Smooth muscle cell (in vitro differentiated cells): ENCODE data around the gene BMX. TPM values are rescaled to one million over a fixed set of nuclear protein-coding genes. Genes with fewer than 3 reads are reported as not detected.

ENCODE experiments used
- DNase-seq: peaks from one replicate; lab custom pipeline; 2025; ENCODE audit not compliant: unreplicated experiment; lab: John Stamatoyannopoulos, UW
- H2AFZ ChIP-seq: fragments of 200-600 bp; sonication (generic); 2 replicates; pipeline ENCODE4 v1.6.0; 2016; ENCODE audit warnings: antibody characterized with exemption, low read depth, mild to moderate bottlenecking
- H3F3A ChIP-seq: fragments of 200-600 bp; sonication (generic); 2 replicates; pipeline ENCODE4 v1.6.0; 2017; ENCODE audit warnings: antibody characterized with exemption, low read depth
- H3K27ac ChIP-seq: fragments of 200-600 bp; sonication (generic); 2 replicates; pipeline ENCODE4 v1.5.1; 2016; ENCODE audit warnings: low read depth, mild to moderate bottlenecking
- H3K27me3 ChIP-seq: fragments of 200-600 bp; sonication (generic); 2 replicates; pipeline ENCODE4 v1.6.1; 2016; ENCODE audit warnings: low read depth, mild to moderate bottlenecking
- H3K36me3 ChIP-seq: fragments of 200-600 bp; sonication (generic); 2 replicates; pipeline ENCODE4 v1.5.1; 2016; ENCODE audit warnings: low read depth
- H3K4me1 ChIP-seq: fragments of 200-600 bp; sonication (generic); 2 replicates; pipeline ENCODE4 v1.5.1; 2016; ENCODE audit warnings: low read depth
- H3K4me2 ChIP-seq: fragments of 200-600 bp; sonication (generic); 2 replicates; pipeline ENCODE4 v1.6.0; 2016; ENCODE audit warnings: mild to moderate bottlenecking
- H3K4me3 ChIP-seq: fragments of 200-600 bp; sonication (generic); 2 replicates; pipeline ENCODE4 v1.5.1; 2016; ENCODE audit warnings: mild to moderate bottlenecking
- H3K79me2 ChIP-seq: fragments of 200-600 bp; sonication (generic); 2 replicates; pipeline ENCODE4 v1.6.0; 2016; ENCODE audit warnings: low read depth, mild to moderate bottlenecking
- H3K9ac ChIP-seq: fragments of 200-600 bp; sonication (generic); 2 replicates; pipeline ENCODE4 v1.6.0; 2016; ENCODE audit warnings: low read depth
- H3K9me3 ChIP-seq: fragments of 200-600 bp; sonication (generic); replicated peaks from 2 replicates; pipeline ENCODE4 v1.5.1; 2016; ENCODE audit warnings: low read depth
- H4K20me1 ChIP-seq: fragments of 200-600 bp; sonication (generic); 2 replicates; pipeline ENCODE4 v1.6.0; 2016; ENCODE audit warnings: low read depth
- CTCF ChIP-seq: fragments of 200-600 bp; sonication (generic); IDR thresholded peaks from 2 replicates; pipeline ENCODE4 v1.5.1; 2017; ENCODE audit warnings: borderline replicate concordance, mild to moderate bottlenecking, antibody characterized with exemption; ENCODE audit not compliant: insufficient read depth, poor library complexity, severe bottlenecking
- WGBS: methylation state at CpG from one replicate; pipeline ENCODE4 v1.1.7; 2016; ENCODE audit warnings: low lambda C conversion rate; 5-methylcytosine and 5-hydroxymethylcytosine counted together
- polyA plus RNA-seq: library from polyadenylated mRNA; unstranded; fragments of >200 nt; fragmentation: Nextera tagmentation; extraction: Ambion mirVana; gene quantifications from 2 replicates; pipeline ENCODE4 v1.2.1, GENCODE V29; 2016
- total RNA-seq: library from RNA; depleted of rRNA; stranded (reverse); fragments of >200 nt; gene quantifications from 2 replicates; pipeline ENCODE4 v1.2.3, GENCODE V29; 2014

Gene BMX
- total and polyA plus RNA-seq, 2 experiments from 2014 or later = not detected

GRCh38 chrX:15483891-15484290, 16.7 kb upstream of the BMX start:
- H3K9ac ChIP-seq = no peak overlapping the region
- H3F3A ChIP-seq = no peaks in the 10 kb centered on the region
- no peak overlapping the region for H3K4me3 ChIP-seq
- no peak for TF ChIP-seq CTCF
- WGBS = 100% methylated on average over 2 of the region's 2 CpGs
- H2AFZ ChIP-seq = no peak overlapping the region
- H3K36me3 ChIP-seq = no peaks in the 10 kb centered on the region
- no peaks in the 10 kb centered on the region for H3K9me3 ChIP-seq
- H4K20me1 ChIP-seq = no peaks in the 10 kb centered on the region
- no peaks in the 10 kb centered on the region for H3K4me1 ChIP-seq
- DNase-seq = no peak
- H3K79me2 ChIP-seq = no peaks in the 10 kb centered on the region
- H3K27me3 ChIP-seq = no peaks in the 10 kb centered on the region
- H3K4me2 ChIP-seq = no peak overlapping the region
- H3K27ac ChIP-seq = no peak overlapping the region

GRCh38 chrX:15492469-15492868, 8.1 kb upstream of the BMX start:
- H3K27ac ChIP-seq = peak overlapping the region; percentile 50
- no peaks in the 10 kb centered on the region for H4K20me1 ChIP-seq
- peaks cover 3% of the 10 kb centered on the region for H3K79me2 ChIP-seq
- H3K27me3 ChIP-seq = no peaks in the 10 kb centered on the region
- H3K9ac ChIP-seq = peak overlapping the region; percentile 73
- no peak for TF ChIP-seq CTCF
- H3K4me1 ChIP-seq = peaks cover 8% of the 10 kb centered on the region
- H3F3A ChIP-seq = peaks cover 4% of the 10 kb centered on the region
- H3K36me3 ChIP-seq = no peaks in the 10 kb centered on the region
- H3K9me3 ChIP-seq = no peaks in the 10 kb centered on the region
- peak overlapping the region; percentile 85 for H3K4me3 ChIP-seq
- no peak for DNase-seq
- H2AFZ ChIP-seq = peak overlapping the region; percentile 99
- WGBS = 45% methylated on average over 5 of the region's 5 CpGs
- peak overlapping the region; percentile 96 for H3K4me2 ChIP-seq

- H3K79me2 ChIP-seq = peaks cover 3% of the 10 kb centered on the region
- peak within 1 kb of the TSS; percentile 96 for H3K4me2 ChIP-seq
- H3K9me3 ChIP-seq = no peaks in the 10 kb centered on the region
- peak within 1 kb of the TSS; percentile 73 for H3K9ac ChIP-seq
- H3K27me3 ChIP-seq = no peaks in the 10 kb centered on the region
- H2AFZ ChIP-seq = peak within 1 kb of the TSS; percentile 99
- 4% methylated on average over 47 of the region's 47 CpGs for WGBS
- H3K4me3 ChIP-seq = peak within 1 kb of the TSS; percentile 85
- H4K20me1 ChIP-seq = no peaks in the 10 kb centered on the region
- H3K36me3 ChIP-seq = no peaks in the 10 kb centered on the region
- TF ChIP-seq CTCF = peak; percentile 39
- peaks cover 8% of the 10 kb centered on the region for H3K4me1 ChIP-seq
- peak within 1 kb of the TSS; percentile 50 for H3K27ac ChIP-seq
- H3F3A ChIP-seq = peaks cover 4% of the 10 kb centered on the region
- peak; percentile 70 for DNase-seq
Observed at GRCh38 chrX:15493118-15493962, 7.3 kb upstream of the BMX start, which contains the start of gene PIR. TSS of gene PIR (minus strand) at chrX:15493333. CDS start at chrX:15491257, 2,076 bp downstream.
